ENCODE measurements around the gene TPRKB. TPM values are rescaled to one million over a fixed set of nuclear protein-coding genes. Genes with fewer than 3 reads are reported as not detected.

Gene TPRKB
- total and polyA plus RNA-seq, 8 donors, result 10.1 to 31.0 (median 12.9) TPM

DNA sequence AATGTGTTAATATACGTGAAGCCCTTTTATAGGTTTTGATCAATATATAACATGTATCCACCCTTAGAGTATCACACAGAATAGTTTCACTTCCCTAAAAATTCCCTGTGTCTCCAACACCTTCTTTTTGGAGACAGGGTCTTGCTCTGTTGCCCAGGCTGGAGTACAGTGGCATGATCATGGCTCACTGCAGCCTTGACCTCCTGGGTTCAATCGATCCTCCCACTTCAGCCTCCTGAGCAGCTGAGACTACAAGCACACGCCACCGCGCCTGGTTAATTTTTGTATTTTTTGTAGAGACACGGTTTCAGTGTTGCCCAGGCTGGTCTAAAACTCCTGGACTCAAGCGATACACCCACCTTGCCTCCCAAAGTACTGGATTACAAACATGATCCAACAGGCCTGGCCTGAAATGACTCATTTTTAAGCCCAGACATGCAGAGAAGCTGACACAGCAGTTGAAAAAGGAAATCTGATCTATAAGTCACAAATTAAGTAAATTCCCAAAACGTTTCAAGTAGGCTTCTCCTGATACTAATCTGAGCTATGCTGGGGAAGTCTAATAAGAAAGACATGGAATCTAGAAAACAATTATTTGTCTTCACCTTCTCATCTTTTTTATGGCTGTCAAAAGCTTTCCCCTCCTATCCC lies 39.8 kb upstream of the TPRKB start:
- TF ChIP-seq, protein P1, sequence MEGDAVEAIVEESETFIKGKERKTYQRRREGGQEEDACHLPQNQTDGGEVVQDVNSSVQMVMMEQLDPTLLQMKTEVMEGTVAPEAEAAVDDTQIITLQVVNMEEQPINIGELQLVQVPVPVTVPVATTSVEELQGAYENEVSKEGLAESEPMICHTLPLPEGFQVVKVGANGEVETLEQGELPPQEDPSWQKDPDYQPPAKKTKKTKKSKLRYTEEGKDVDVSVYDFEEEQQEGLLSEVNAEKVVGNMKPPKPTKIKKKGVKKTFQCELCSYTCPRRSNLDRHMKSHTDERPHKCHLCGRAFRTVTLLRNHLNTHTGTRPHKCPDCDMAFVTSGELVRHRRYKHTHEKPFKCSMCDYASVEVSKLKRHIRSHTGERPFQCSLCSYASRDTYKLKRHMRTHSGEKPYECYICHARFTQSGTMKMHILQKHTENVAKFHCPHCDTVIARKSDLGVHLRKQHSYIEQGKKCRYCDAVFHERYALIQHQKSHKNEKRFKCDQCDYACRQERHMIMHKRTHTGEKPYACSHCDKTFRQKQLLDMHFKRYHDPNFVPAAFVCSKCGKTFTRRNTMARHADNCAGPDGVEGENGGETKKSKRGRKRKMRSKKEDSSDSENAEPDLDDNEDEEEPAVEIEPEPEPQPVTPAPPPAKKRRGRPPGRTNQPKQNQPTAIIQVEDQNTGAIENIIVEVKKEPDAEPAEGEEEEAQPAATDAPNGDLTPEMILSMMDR (IDR thresholded peaks at IDR 0.05), result no peak
- FAIRE-seq (no peak), ATAC-seq (no peak), DNase-seq (no peak)
- no peaks in the 10 kb centered on the region for H3K27me3 ChIP-seq
- intact Hi-C loops (cut with DNase I), result no loop called here
- no peaks in the 10 kb centered on the region for H3K9me3 ChIP-seq
- H3K27ac ChIP-seq, result no peak overlapping the region
- peaks cover 0 to 19% (median 5%) of the 10 kb centered on the region in 3 donors for H3K4me1 ChIP-seq
- no peak overlapping the region for H3K4me3 ChIP-seq
- peaks cover 0 to 22% (median 4%) of the 10 kb centered on the region in 3 donors for H3K36me3 ChIP-seq
- 82 to 86% methylated on average over 8 of the region's 8 CpGs for WGBS, 2 donors

DNA sequence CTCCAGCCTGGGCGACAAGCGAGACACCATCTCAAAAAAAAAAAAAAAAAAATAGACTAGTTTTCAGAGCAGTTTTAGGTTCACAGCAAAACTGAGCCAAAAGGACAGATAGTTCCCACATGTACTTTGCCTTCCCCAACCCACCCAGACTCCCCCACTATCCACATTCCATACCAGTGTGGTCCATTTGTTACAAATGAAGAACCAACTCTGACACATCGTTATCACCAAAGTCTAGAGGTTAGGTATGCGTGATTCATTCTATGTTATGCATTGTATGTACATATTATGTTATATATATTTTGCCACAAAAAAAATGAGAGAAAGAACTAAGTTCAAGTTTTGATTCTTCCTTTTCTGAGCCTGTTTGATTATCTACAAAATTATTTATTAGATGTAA lies 39.2 kb upstream of the TPRKB start:
- no peak for DNase-seq
- Histone ChIP-seq H3K27me3 (no peaks in the 10 kb centered on the region), H3K36me3 (peaks cover 0 to 23% (median 4%) of the 10 kb centered on the region in 3 donors), H3K9me3 (no peaks in the 10 kb centered on the region), H3K4me1 (peaks cover 0 to 19% (median 5%) of the 10 kb centered on the region in 3 donors), H3K27ac (no peak overlapping the region), H3K4me3 (no peak overlapping the region)
- no peak for ATAC-seq
- FAIRE-seq, result no peak
- TF ChIP-seq, protein P1 (IDR thresholded peaks at IDR 0.05), result no peak
- 96% methylated on average over 4 of the region's 4 CpGs for WGBS, 2 donors
- intact Hi-C loops (cut with DNase I), result no loop called here

DNA sequence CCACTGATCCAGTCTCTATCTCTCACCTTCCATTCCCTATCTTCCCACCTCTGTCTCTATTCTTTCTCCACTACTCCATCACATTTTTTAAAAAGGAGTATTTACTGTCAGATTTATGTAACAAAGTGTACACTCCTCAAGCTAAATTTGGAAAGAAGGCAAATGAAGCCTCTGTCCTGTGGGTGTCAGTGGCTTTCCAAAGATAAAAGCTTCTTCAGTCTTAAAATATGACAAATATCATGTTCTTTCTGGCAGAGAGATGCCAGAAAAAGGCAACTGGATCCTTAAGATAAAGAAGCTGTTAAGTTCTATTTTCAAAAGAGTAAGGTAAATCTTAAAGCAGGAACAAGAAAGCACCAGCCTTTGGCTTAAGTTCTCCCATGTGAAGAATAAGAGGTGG lies 35.7 kb upstream of the TPRKB start:
- H3K27me3 ChIP-seq, result no peaks in the 10 kb centered on the region
- H3K9me3 ChIP-seq, result no peaks in the 10 kb centered on the region
- no peak for FAIRE-seq
- no peak overlapping the region for H3K27ac ChIP-seq
- peaks cover 4 to 37% (median 8%) of the 10 kb centered on the region in 3 donors for H3K36me3 ChIP-seq
- TF ChIP-seq, protein P1 (IDR thresholded peaks at IDR 0.05), result no peak
- intact Hi-C loops (cut with DNase I), result no loop called here
- peaks cover 0 to 1% (median 0%) of the 10 kb centered on the region in 3 donors for H3K4me1 ChIP-seq
- DNase-seq, result no peak
- H3K4me3 ChIP-seq, result no peak overlapping the region
- no peak for ATAC-seq

- no peaks in the 10 kb centered on the region for H3K9me3 ChIP-seq
- TF ChIP-seq, protein P1 (IDR thresholded peaks at IDR 0.05), result no peak
- ATAC-seq (no peak), DNase-seq (no peak), FAIRE-seq (no peak)
- peaks cover 4 to 51% (median 13%) of the 10 kb centered on the region in 3 donors for H3K36me3 ChIP-seq
- H3K27ac ChIP-seq, result no peak overlapping the region
- H3K4me1 ChIP-seq, result no peaks in the 10 kb centered on the region
- no peaks in the 10 kb centered on the region for H3K27me3 ChIP-seq
- WGBS, 2 donors, result 86 to 91% methylated on average over 3 of the region's 3 CpGs
- intact Hi-C loops (cut with DNase I), result no loop called here
- no peak overlapping the region for H3K4me3 ChIP-seq
Measured at GRCh38 chr2:73770725-73771124, 33.6 kb upstream of the TPRKB start.

DNA sequence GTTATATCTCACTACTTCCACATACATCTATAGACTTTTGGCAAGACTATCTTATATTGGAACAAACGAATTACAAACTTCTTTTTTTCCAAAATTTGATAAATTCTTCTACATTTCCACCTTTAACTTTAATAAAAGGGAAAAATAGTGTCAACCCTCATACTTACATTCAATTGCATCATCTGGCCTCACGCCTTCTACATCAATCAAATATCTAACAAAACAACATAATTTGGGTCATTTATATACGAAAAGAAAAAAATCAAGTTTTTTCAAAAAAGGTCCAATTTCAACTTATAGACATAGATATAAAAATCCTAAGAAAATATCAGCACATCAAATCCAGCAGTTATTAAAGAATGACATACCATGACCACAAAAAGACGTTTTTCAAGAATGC lies 29.8 kb upstream of the TPRKB start:
- ATAC-seq, result no peak
- DNase-seq, result no peak
- peaks cover 4 to 43% (median 18%) of the 10 kb centered on the region in 3 donors for H3K36me3 ChIP-seq
- 89% methylated on average over 4 of the region's 4 CpGs for WGBS, 2 donors
- H3K4me3 ChIP-seq, result no peak overlapping the region
- peak; percentile 45 for FAIRE-seq
- TF ChIP-seq, protein P1 (IDR thresholded peaks at IDR 0.05), result no peak
- no peaks in the 10 kb centered on the region for H3K27me3 ChIP-seq
- intact Hi-C loops (cut with DNase I), result no loop called here
- H3K9me3 ChIP-seq, result no peaks in the 10 kb centered on the region
- H3K27ac ChIP-seq, result no peak overlapping the region
- H3K4me1 ChIP-seq, result no peaks in the 10 kb centered on the region

All from pancreas (tissue), 10 donors.